Liver (tissue), 3 donors: Measurements from ENCODE around the gene CABP4.

Experiments
- ATF3 ChIP-seq: IDR thresholded peaks from 2 replicates; pipeline ENCODE4 v1.6.1; 2016; ENCODE audit warnings: antibody characterized with exemption
- CTCF ChIP-seq: fragments of 150-350 bp; IDR thresholded peaks from 2 replicates; pipeline ENCODE4 v1.5.1; 2017; ENCODE audit warnings: improper control_type of control experiment, low read depth, low read length; ENCODE audit not compliant: missing input control
- EGR1 ChIP-seq, 2 donors: IDR thresholded peaks; 2 replicates each; pipeline ENCODE4 v1.6.1; 2016 to 2018; ENCODE audit warnings: antibody characterized with exemption in 2 of 2, low read depth in 2 of 2
- JUND ChIP-seq, 2 donors: IDR thresholded peaks; 2 replicates each; pipeline ENCODE4 v1.6.1; 2016; ENCODE audit warnings: antibody characterized with exemption in 2 of 2
- REST ChIP-seq: IDR thresholded peaks from 2 replicates; pipeline ENCODE4 v1.6.1; 2016; ENCODE audit warnings: antibody characterized with exemption, mild to moderate bottlenecking
- TAF1 ChIP-seq: conservative IDR thresholded peaks from 2 replicates; pipeline ENCODE4 v1.6.1; 2016; ENCODE audit warnings: antibody characterized with exemption, mild to moderate bottlenecking
- YY1 ChIP-seq: IDR thresholded peaks from 2 replicates; pipeline ENCODE4 v1.6.1; 2016; ENCODE audit warnings: antibody characterized with exemption, mild to moderate bottlenecking
- ZBTB33 ChIP-seq: IDR thresholded peaks from 2 replicates; pipeline ENCODE4 v1.6.1; 2016; ENCODE audit warnings: antibody characterized with exemption
- TF ChIP-seq, protein P1 (sequence below): IDR thresholded peaks from 2 replicates; pipeline ENCODE4 v1.6.1; 2016; ENCODE audit warnings: antibody characterized with exemption
- donor health status: healthy.
- donor health status: healthy.

- TF ChIP-seq CTCF (no peak), ZBTB33 (no peak), YY1 (no peak), REST (no peak), EGR1 (IDR thresholded peaks at IDR 0.05; ENCODE audit: low read depth in 2 of 2) (no peak), JUND (IDR thresholded peaks at IDR 0.05) (no peak), TAF1 (no peak), ATF3 (no peak)
- TF ChIP-seq, protein P1, sequence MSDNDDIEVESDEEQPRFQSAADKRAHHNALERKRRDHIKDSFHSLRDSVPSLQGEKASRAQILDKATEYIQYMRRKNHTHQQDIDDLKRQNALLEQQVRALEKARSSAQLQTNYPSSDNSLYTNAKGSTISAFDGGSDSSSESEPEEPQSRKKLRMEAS = no peak
Observed at GRCh38 chr11:67429722-67430121, 25.4 kb upstream of the CABP4 start.
